Ascending aorta (tissue), 2 donors: ENCODE data around the gene TNFAIP8. TPM values are rescaled to one million over a fixed set of nuclear protein-coding genes. Genes with fewer than 3 reads are reported as not detected.

ENCODE experiments used
- DNase-seq, 2 donors: peaks; one replicate each; pipeline ENCODE4 v3.0.0-alpha.2; 2019; ENCODE audit warnings: low spot score in 2 of 2
- H3K27ac ChIP-seq, 2 donors: fragments of 200-600 bp; sonication (generic); one replicate each; pipeline ENCODE4 v1.5.1; 2016 to 2017; ENCODE audit warnings: mild to moderate bottlenecking in 1 of 2
- H3K27me3 ChIP-seq: fragments of 200-600 bp; sonication (generic); one replicate; pipeline ENCODE4 v1.5.1; 2017
- H3K36me3 ChIP-seq, 2 donors: fragments of 200-600 bp; sonication (generic); one replicate each; pipeline ENCODE4 v1.5.1; 2016
- H3K4me1 ChIP-seq, 2 donors: fragments of 200-600 bp; sonication (generic); one replicate each; pipeline ENCODE4 v1.5.1; 2016 to 2017; ENCODE audit warnings: mild to moderate bottlenecking in 1 of 2
- H3K4me3 ChIP-seq, 2 donors: fragments of 200-600 bp; sonication (generic); one replicate each; pipeline ENCODE4 v1.5.1; 2016 to 2017; ENCODE audit warnings: mild to moderate bottlenecking in 1 of 2
- H3K9me3 ChIP-seq, 2 donors: fragments of 200-600 bp; sonication (generic); one replicate each; pipeline ENCODE4 v1.5.1; 2016
- intact Hi-C: fragments of 100-400 bp; cut with DNase I; formaldehyde crosslinking; loops from one replicate; pipeline ENCODE4 v1.15.1; 2023
- total RNA-seq: library from RNA; depleted of rRNA; stranded (reverse); fragments of >200 nt; gene quantifications from one replicate; pipeline ENCODE4 v1.1.0, GENCODE V29; 2016
- TF ChIP-seq, protein P1 (sequence below), 3 experiments: fragments of 200-600 bp in 2 of 3; fragments of 450-650 bp in 1 of 3; sonication (generic) in 2 of 3; IDR thresholded peaks; one replicate each; pipeline ENCODE4 v1.5.1; 2016 to 2019; ENCODE audit warnings: antibody characterized with exemption in 3 of 3, mild to moderate bottlenecking in 1 of 3, moderate library complexity in 1 of 3

Gene TNFAIP8
- total RNA-seq, 1 donor from 2014 or later: 3.5 TPM

DNA sequence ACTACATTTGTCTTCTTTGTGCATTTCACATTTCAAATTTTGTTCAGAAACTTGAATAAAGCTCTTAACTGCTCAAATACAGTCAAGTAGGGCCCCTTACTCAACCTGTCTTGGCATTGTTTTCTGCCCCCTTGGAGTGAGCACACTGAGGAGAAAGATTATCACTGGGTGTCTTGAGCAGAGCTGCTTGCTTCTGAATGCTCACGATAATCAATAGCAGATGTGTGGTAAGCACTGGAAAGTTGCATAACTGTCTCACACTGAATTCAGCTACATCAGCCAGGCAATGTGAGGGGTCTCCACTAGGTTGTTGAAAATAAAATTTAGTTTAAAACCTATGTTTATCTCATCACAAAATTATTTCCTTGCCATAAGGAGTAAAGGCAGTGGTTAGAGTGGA lies 7.8 kb upstream of the TNFAIP8 start:
- TF ChIP-seq, protein P1, sequence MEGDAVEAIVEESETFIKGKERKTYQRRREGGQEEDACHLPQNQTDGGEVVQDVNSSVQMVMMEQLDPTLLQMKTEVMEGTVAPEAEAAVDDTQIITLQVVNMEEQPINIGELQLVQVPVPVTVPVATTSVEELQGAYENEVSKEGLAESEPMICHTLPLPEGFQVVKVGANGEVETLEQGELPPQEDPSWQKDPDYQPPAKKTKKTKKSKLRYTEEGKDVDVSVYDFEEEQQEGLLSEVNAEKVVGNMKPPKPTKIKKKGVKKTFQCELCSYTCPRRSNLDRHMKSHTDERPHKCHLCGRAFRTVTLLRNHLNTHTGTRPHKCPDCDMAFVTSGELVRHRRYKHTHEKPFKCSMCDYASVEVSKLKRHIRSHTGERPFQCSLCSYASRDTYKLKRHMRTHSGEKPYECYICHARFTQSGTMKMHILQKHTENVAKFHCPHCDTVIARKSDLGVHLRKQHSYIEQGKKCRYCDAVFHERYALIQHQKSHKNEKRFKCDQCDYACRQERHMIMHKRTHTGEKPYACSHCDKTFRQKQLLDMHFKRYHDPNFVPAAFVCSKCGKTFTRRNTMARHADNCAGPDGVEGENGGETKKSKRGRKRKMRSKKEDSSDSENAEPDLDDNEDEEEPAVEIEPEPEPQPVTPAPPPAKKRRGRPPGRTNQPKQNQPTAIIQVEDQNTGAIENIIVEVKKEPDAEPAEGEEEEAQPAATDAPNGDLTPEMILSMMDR (IDR thresholded peaks at IDR 0.05): no peak
- H3K36me3 ChIP-seq: no peaks in the 10 kb centered on the region
- no peaks in the 10 kb centered on the region for H3K9me3 ChIP-seq
- H3K4me3 ChIP-seq: no peak overlapping the region
- no peak for DNase-seq
- no peak overlapping the region for H3K27ac ChIP-seq
- no peaks in the 10 kb centered on the region for H3K4me1 ChIP-seq
- intact Hi-C loops: no loop called here
- no peaks in the 10 kb centered on the region for H3K27me3 ChIP-seq

DNA sequence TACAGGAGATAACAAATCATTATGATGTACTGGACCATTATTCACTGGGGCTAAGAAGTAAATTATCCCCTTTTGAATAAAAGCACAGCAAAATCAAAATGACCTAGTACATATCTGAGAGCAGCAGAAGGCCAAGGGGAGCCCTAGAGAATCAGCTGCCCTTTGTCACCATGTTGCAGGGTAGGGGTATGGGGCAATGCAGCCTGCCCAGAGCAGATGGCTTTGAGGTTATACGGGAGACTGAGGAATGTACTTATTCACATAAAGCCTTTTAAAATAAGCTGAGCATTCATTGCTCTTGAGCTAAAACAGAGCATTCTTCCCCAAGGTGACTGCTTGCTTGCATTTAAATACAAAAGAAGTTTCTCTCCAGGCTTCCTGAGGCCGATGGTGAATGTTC lies 2.6 kb upstream of the TNFAIP8 start:
- H3K36me3 ChIP-seq: no peaks in the 10 kb centered on the region
- H3K27me3 ChIP-seq: no peaks in the 10 kb centered on the region
- DNase-seq: no peak
- H3K4me3 ChIP-seq: no peak overlapping the region
- H3K9me3 ChIP-seq: no peaks in the 10 kb centered on the region
- TF ChIP-seq, protein P1 (IDR thresholded peaks at IDR 0.05): no peak
- intact Hi-C loops: no loop called here
- no peak overlapping the region for H3K27ac ChIP-seq
- peaks cover 4 to 10% of the 10 kb centered on the region in 2 donors for H3K4me1 ChIP-seq

- Histone ChIP-seq H3K27ac (no peak overlapping the region), H3K36me3 (no peaks in the 10 kb centered on the region), H3K4me3 (no peak overlapping the region), H3K9me3 (no peaks in the 10 kb centered on the region), H3K27me3 (no peaks in the 10 kb centered on the region), H3K4me1 (peaks cover 4 to 10% of the 10 kb centered on the region in 2 donors)
- DNase-seq: no peak
- intact Hi-C loops: no loop called here
- TF ChIP-seq, protein P1 (IDR thresholded peaks at IDR 0.05): no peak
Observed at GRCh38 chr5:119353686-119354366, 2.0 kb upstream of the TNFAIP8 start.

DNA sequence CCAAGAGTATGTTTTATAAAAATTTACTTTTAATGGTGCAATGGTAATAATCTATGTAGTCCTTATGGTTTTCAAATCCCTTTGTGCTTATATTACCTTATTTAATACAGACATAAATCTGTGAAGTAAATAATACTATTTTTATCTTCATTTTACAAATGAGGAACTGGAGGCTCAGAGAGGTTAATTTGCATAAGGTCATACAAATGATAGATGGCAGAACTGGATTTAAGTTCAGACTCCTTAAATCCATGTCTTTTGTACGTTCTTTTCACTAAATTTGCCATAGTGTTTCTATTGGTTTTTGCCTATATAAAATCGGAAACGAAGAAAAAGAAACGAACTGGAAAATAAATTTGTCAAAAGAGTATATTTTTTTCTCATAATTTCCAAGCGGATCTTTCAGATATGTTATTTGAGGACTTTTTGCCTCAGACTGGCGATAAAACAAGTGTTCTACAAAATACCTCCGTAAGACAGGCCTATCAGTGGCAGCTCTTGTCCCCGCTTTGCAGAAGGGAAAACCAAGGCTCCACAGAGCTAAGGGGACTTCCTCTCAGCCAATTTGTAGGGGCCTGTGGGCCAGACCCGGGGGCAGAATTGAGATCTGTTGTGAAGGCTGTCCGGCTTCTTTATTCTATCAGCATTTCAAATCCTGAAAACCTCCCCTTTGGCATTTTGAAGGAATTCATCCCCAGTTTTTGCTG lies 1.1 kb upstream of the TNFAIP8 start:
- H3K36me3 ChIP-seq: no peaks in the 10 kb centered on the region
- H3K4me1 ChIP-seq: peaks cover 4 to 15% of the 10 kb centered on the region in 2 donors
- peak overlapping the region; percentile 73 for H3K27ac ChIP-seq
- H3K4me3 ChIP-seq: peak overlapping the region; percentile 74 to 87
- no peaks in the 10 kb centered on the region for H3K27me3 ChIP-seq
- TF ChIP-seq, protein P1 (IDR thresholded peaks at IDR 0.05): no peak
- intact Hi-C loops: loop anchor here (1.0 kb wide), 1 partner anchor 366 kb away; the partner anchor contains the start of gene DTWD2
- no peak for DNase-seq
- H3K9me3 ChIP-seq: no peaks in the 10 kb centered on the region

GRCh38 chr5:119355244-119355638 lies 578 bp upstream of the TNFAIP8 start:
- H3K36me3 ChIP-seq: no peaks in the 10 kb centered on the region
- H3K9me3 ChIP-seq: no peaks in the 10 kb centered on the region
- intact Hi-C loops: loop anchor here (1.0 kb wide), 1 partner anchor 367 kb away; the partner anchor contains the start of gene DTWD2
- no peak for DNase-seq
- H3K27me3 ChIP-seq: no peaks in the 10 kb centered on the region
- peaks cover 4 to 15% of the 10 kb centered on the region in 2 donors for H3K4me1 ChIP-seq
- peak overlapping the region; percentile 74 to 87 for H3K4me3 ChIP-seq
- TF ChIP-seq, protein P1 (IDR thresholded peaks at IDR 0.05): no peak
- peak overlapping the region; percentile 73 for H3K27ac ChIP-seq
